Breast epithelium (tissue), 3 donors: ENCODE data around the gene VRK1.

Experiments
- CTCF ChIP-seq, 3 donors: fragments of 450-650 bp; IDR thresholded peaks; one replicate each; pipeline ENCODE4 v1.5.1; 2016 to 2017; ENCODE audit warnings: antibody characterized with exemption in 3 of 3, mild to moderate bottlenecking in 3 of 3, moderate library complexity in 3 of 3
- POLR2A ChIP-seq: fragments of 450-650 bp; IDR thresholded peaks from one replicate; pipeline ENCODE4 v1.6.1; 2016; ENCODE audit warnings: antibody characterized with exemption, mild to moderate bottlenecking, moderate library complexity
- POLR2AphosphoS5 ChIP-seq, 3 donors: sonication (generic); formaldehyde crosslinking; IDR thresholded peaks; one replicate each; pipeline ENCODE4 v1.6.1; 2017; ENCODE audit warnings: antibody characterized with exemption in 3 of 3

- TF ChIP-seq CTCF (IDR thresholded peaks at IDR 0.05) (no peak), POLR2AphosphoS5 (IDR thresholded peaks at IDR 0.05) (no peak), POLR2A (no peak)
These were observed 50.3 kb downstream of the VRK1 start for GRCh38 chr14:96847451-96847850.
